Upper lobe of left lung (tissue), 6 donors: ENCODE data around the gene ACTG2. TPM values are rescaled to one million over a fixed set of nuclear protein-coding genes. Genes with fewer than 3 reads are reported as not detected.
"Not testable (repeated sequence)": the region's sequence is repeated elsewhere in the genome, so short reads cannot be mapped to it uniquely, and the experiment has no call there.

Experiments
- ATAC-seq, 2 donors: fragments of 200-7000 bp; cut with Tn5 transposase; one replicate each; pipeline ENCODE4 v1.9.1; 2022; ENCODE audit warnings: mild to moderate bottlenecking in 2 of 2, moderate library complexity in 2 of 2; ENCODE audit not compliant: low FRiP score in 2 of 2
- DNase-seq, 2 donors: peaks; one replicate each; pipeline ENCODE4 v3.0.0-alpha.2; 2019 to 2020
- H3K27ac ChIP-seq, 4 donors: fragments of 200-600 bp; sonication (generic); one replicate each; pipeline ENCODE4 v1.5.1; 2016 to 2019
- H3K27me3 ChIP-seq, 4 donors: fragments of 200-600 bp; sonication (generic); one replicate each; pipeline ENCODE4 v1.5.1; 2017 to 2019
- H3K36me3 ChIP-seq, 4 donors: fragments of 200-600 bp; sonication (generic); one replicate each; pipeline ENCODE4 v1.5.1; 2016 to 2019
- H3K4me1 ChIP-seq, 4 donors: fragments of 200-600 bp; sonication (generic); one replicate each; pipeline ENCODE4 v1.5.1; 2018 to 2019
- H3K4me3 ChIP-seq, 4 donors: fragments of 200-600 bp; sonication (generic); one replicate each; pipeline ENCODE4 v1.5.1; 2017 to 2019; ENCODE audit warnings: mild to moderate bottlenecking in 2 of 4, moderate library complexity in 1 of 4
- H3K9me3 ChIP-seq, 4 donors: fragments of 200-600 bp; sonication (generic); one replicate each; pipeline ENCODE4 v1.5.1; 2018 to 2019
- EP300 ChIP-seq, 4 donors: sonication (generic); formaldehyde crosslinking; IDR thresholded peaks; one replicate each; pipeline ENCODE4 v1.5.1; 2017; ENCODE audit warnings: antibody characterized with exemption in 4 of 4, control low read depth in 2 of 4
- POLR2A ChIP-seq, 4 donors: fragments of 450-650 bp; IDR thresholded peaks; one replicate each; pipeline ENCODE4 v1.5.1; 2016 to 2017; ENCODE audit warnings: antibody characterized with exemption in 4 of 4, mild to moderate bottlenecking in 2 of 4
- POLR2AphosphoS5 ChIP-seq, 2 donors: sonication (generic); formaldehyde crosslinking; IDR thresholded peaks; one replicate each; pipeline ENCODE4 v1.5.1; 2017; ENCODE audit warnings: antibody characterized with exemption in 2 of 2
- WGBS, 2 donors: methylation state at CpG; one replicate each; pipeline ENCODE4 v1.1.5; 2017 to 2018; 5-methylcytosine and 5-hydroxymethylcytosine counted together
- total RNA-seq, 6 donors: library from RNA; depleted of rRNA in 4 of 6; stranded (reverse); fragments of >200 nt in 4 of 6; gene quantifications; one replicate each; pipeline versions ENCODE4 v1.1.0 to v1.2.1, GENCODE V29; 2016 to 2021
- TF ChIP-seq, protein P1 (sequence below), 6 experiments: fragments of 450-650 bp in 4 of 6; fragments of 200-600 bp in 2 of 6; sonication (generic) in 2 of 6; IDR thresholded peaks; one replicate each; pipeline ENCODE4 v1.5.1; 2016 to 2019; ENCODE audit warnings: antibody characterized with exemption in 6 of 6
- donor health status: DM: no; HTN: no; CAD: no; lungs with moderate emphysema.
- donor health status: DM: no; HTN: yes; CAD: no; lungs with severe emphysema.

Gene ACTG2
- total RNA-seq, 6 donors from 2014 or later, result 10.8 to 65.3 (median 27.2) TPM

GRCh38 chr2:73868204-73868978 lies 24.4 kb upstream of the ACTG2 start:
- ATAC-seq (no peak), DNase-seq (no peak)
- WGBS, 2 donors, result 89 to 92% methylated on average over 9 of the region's 9 CpGs
- no peaks in the 10 kb centered on the region for H3K27me3 ChIP-seq
- no peak overlapping the region for H3K27ac ChIP-seq
- TF ChIP-seq, protein P1, sequence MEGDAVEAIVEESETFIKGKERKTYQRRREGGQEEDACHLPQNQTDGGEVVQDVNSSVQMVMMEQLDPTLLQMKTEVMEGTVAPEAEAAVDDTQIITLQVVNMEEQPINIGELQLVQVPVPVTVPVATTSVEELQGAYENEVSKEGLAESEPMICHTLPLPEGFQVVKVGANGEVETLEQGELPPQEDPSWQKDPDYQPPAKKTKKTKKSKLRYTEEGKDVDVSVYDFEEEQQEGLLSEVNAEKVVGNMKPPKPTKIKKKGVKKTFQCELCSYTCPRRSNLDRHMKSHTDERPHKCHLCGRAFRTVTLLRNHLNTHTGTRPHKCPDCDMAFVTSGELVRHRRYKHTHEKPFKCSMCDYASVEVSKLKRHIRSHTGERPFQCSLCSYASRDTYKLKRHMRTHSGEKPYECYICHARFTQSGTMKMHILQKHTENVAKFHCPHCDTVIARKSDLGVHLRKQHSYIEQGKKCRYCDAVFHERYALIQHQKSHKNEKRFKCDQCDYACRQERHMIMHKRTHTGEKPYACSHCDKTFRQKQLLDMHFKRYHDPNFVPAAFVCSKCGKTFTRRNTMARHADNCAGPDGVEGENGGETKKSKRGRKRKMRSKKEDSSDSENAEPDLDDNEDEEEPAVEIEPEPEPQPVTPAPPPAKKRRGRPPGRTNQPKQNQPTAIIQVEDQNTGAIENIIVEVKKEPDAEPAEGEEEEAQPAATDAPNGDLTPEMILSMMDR (IDR thresholded peaks at IDR 0.05), result no peak
- TF ChIP-seq EP300 (IDR thresholded peaks at IDR 0.05), result no peak
- TF ChIP-seq POLR2AphosphoS5 (IDR thresholded peaks at IDR 0.05), result no peak
- TF ChIP-seq POLR2A (IDR thresholded peaks at IDR 0.05), result no peak
- H3K4me3 ChIP-seq, result no peak overlapping the region
- peaks cover 2 to 38% (median 15%) of the 10 kb centered on the region in 4 donors for H3K36me3 ChIP-seq
- H3K9me3 ChIP-seq, result no peaks in the 10 kb centered on the region
- peaks cover 0 to 7% (median 0%) of the 10 kb centered on the region in 4 donors for H3K4me1 ChIP-seq

- Histone ChIP-seq H3K36me3 (peaks cover 0 to 21% (median 5%) of the 10 kb centered on the region in 4 donors), H3K4me1 (peaks cover 0 to 7% (median 0%) of the 10 kb centered on the region in 4 donors), H3K9me3 (no peaks in the 10 kb centered on the region), H3K27me3 (no peaks in the 10 kb centered on the region), H3K27ac (peak overlapping the region in 1 of 4 donors; percentile 59), H3K4me3 (no peak overlapping the region)
- ATAC-seq (peak in 1 of 2 donors; percentile 93), DNase-seq (no peak)
- TF ChIP-seq, protein P1 (IDR thresholded peaks at IDR 0.05), result no peak
- no peak for TF ChIP-seq POLR2AphosphoS5 (IDR thresholded peaks at IDR 0.05)
- no peak for TF ChIP-seq EP300 (IDR thresholded peaks at IDR 0.05)
- TF ChIP-seq POLR2A (IDR thresholded peaks at IDR 0.05), result no peak
- WGBS, 2 donors, result 34 to 35% methylated on average over 4 of the region's 4 CpGs
Observed at GRCh38 chr2:73870084-73870483, 22.7 kb upstream of the ACTG2 start.

DNA sequence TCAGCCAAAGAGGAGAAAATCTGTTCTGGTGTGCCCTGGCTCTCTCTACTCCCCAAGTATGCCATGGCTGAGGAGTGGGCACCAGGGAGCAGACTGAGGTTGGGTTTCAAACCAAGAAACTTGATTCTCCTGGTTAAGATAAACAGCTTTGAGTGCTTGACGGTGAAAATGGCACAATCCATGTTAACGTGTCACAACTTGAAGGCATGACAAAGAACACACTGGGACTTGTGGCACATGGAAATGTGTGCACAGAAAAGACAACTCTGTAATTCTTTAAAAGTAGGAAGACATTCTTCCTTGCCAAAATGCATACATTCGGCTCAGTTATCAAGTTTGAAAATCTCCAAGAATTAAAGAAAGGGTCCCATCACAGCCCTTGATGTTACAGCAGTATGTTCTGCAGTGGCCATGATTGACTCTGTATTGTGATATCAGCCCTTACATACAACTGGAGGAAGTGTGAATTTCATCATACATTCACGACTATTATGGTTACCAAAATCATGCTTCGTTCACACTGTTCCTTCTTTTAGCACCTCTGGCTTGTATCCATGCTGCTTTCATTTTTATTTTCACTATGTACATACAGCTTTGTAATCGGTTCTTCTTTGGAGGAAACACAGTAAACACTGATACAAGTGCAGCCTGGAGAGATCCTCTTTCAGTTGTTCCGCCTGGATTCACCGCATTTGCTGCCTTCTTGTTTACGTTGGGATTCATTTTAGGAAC lies 15.6 kb upstream of the ACTG2 start:
- Histone ChIP-seq H3K27ac (no peak overlapping the region), H3K4me3 (no peak overlapping the region), H3K4me1 (no peaks in the 10 kb centered on the region), H3K9me3 (no peaks in the 10 kb centered on the region), H3K27me3 (no peaks in the 10 kb centered on the region), H3K36me3 (no peaks in the 10 kb centered on the region)
- TF ChIP-seq EP300 (IDR thresholded peaks at IDR 0.05) (no peak), POLR2A (IDR thresholded peaks at IDR 0.05) (no peak), POLR2AphosphoS5 (IDR thresholded peaks at IDR 0.05) (no peak)
- TF ChIP-seq, protein P1 (IDR thresholded peaks at IDR 0.05), result no peak
- WGBS, 2 donors, result 44 to 51% methylated on average over 9 of the region's 9 CpGs
- peak; percentile 43 to 78 for ATAC-seq
- DNase-seq, result no peak

DNA sequence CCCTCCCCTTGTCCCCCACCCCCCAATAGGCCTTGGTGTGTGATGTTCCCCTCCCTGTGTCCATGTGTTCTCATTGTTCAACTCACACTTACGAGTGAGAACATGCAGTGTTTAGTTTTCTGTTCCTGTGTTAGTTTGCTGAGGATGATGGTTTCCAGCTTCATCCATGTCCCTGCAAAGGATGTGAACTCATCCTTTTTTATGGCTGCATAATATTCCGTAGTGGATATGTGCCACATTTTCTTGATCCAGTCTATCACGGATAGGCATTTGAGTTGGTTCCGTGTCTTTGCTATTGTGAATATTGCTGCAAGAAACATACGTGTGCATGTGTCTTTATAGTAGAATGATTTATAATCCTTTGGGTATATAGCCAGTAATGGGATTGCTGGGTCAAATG lies 14.8 kb upstream of the ACTG2 start:
- not testable (repeated sequence) for H3K27me3 ChIP-seq, H3K4me3 ChIP-seq, DNase-seq, ATAC-seq, H3K36me3 ChIP-seq, H3K4me1 ChIP-seq, H3K27ac ChIP-seq, H3K9me3 ChIP-seq
- WGBS, 2 donors, result 89 to 90% methylated on average over 5 of the region's 5 CpGs

- Histone ChIP-seq H3K27ac (no peak overlapping the region), H3K27me3 (no peaks in the 10 kb centered on the region), H3K4me1 (no peaks in the 10 kb centered on the region), H3K4me3 (no peak overlapping the region), H3K9me3 (no peaks in the 10 kb centered on the region), H3K36me3 (no peaks in the 10 kb centered on the region)
- no peak for TF ChIP-seq POLR2AphosphoS5 (IDR thresholded peaks at IDR 0.05)
- TF ChIP-seq, protein P1 (IDR thresholded peaks at IDR 0.05), result no peak
- TF ChIP-seq EP300 (IDR thresholded peaks at IDR 0.05), result no peak
- no peak for TF ChIP-seq POLR2A (IDR thresholded peaks at IDR 0.05)
- 63 to 64% methylated on average over 2 of the region's 2 CpGs for whole genome bisulfite sequencing, 2 donors
- DNase-seq, result no peak
- no peak for ATAC-seq
Observed at GRCh38 chr2:73885406-73885805, 7.4 kb upstream of the ACTG2 start.
